ENCODE results near the gene SPATA1. TPM values are rescaled to one million over a fixed set of nuclear protein-coding genes. Genes with fewer than 3 reads are reported as not detected.

The SPATA1 gene, protein sequence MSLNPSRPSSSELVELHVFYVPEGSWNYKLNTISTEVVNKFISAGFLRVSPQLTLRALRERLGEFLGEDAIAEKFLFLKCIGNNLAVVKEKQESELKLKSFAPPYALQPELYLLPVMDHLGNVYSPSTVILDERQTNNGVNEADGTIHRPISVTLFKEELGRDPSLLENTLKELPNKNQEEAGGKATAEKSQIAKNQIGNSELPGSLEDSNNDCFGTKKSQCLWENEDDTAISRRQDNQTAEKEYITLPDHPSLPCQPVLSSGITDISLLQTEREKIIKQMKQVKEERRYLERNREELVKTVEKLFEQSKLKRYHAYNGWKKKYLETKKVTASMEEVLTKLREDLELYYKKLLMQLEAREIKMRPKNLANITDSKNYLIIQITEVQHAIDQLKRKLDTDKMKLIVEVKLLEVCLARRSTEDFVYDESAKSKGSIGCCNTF
- 1 to 10 TPM in 8 of 10 donors, under 1 TPM in 2; 0.78 to 2.9 (median 1.6) TPM for total RNA-seq
- polyA plus RNA-seq = 1 to 10 TPM in 1 of 2 donors, under 1 TPM in 1; 0.22 to 1.5 TPM
- long read RNA-seq, donor 1, partial matches to known transcripts = 0 of 5 reads
- long read RNA-seq, donor 1, other reads (novel, unspliced or antisense) = 5 of 5 reads
- long read RNA-seq, donor 2, partial matches to known transcripts = 0 of 6 reads
- long read RNA-seq, donor 2, other reads (novel, unspliced or antisense) = 6 of 6 reads
- long read RNA-seq, donor 3, partial matches to known transcripts = 0 of 6 reads
- long read RNA-seq, donor 3, other reads (novel, unspliced or antisense) = 6 of 6 reads

DNA sequence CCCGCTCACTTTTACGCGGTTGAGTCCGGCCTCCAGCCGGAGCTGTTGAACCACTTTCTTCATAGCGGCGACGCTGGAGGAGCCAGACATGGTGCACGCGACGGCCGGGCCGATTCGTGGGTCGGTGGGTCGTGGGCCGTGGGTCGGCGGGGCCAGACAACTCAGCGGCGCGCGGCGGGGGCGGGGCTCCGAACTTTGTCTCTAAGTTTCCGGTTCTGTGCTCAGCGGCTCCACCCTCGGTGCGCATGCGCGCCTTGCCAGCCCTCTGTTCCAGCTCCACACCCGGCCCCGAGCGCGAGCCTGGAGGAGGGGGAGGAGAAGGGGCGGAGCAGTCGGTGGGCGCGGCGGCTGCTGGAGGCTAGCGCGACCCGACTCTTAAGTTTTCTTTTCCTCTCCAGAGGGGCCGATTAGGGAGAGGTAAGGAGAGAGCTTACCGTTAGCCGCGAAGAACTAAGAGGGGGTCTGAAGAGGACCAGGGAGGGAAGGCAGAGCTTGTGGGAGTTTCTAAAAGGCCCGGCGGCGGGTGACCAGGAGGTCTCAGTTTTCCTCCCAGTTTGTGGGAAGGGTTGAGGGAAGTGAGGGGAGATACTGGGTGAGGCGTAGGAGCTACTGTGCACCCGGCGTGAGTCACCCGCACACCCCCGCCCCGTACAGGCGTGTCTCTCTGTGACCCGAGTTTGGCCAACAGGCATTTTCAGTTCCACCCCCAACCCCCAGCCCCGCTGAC is at the start of gene SPATA1, which contains the start of gene GNG5:
TSS of gene SPATA1 (plus strand) at position 385 of the 727 bp plus-strand sequence. CDS start 9,974 bp downstream, outside the sequence.
TSS of gene GNG5 (minus strand) at position 580 of the 727 bp plus-strand sequence. CDS start at position 90, 490 bp downstream.
- DNase-seq = peak; percentile 98 to 99
- Histone ChIP-seq H3K4me1 (peaks cover 0 to 48% (median 42%) of the 10 kb centered on the region in 9 donors), H3K36me3 (peaks cover 0 to 23% (median 0%) of the 10 kb centered on the region in 9 donors), H3K27me3 (no peaks in the 10 kb centered on the region), H3K4me3 (peak within 1 kb of the TSS; percentile 51 to 91 (median 74)), H3K27ac (peak within 1 kb of the TSS; percentile 93 to 99 (median 98)), H3K9me3 (peaks cover 0 to 28% (median 5%) of the 10 kb centered on the region in 11 donors)
- ATAC-seq = peak; percentile 96 to 98 (median 98)
- intact Hi-C loops (cut with DNase I) = loop anchor here in 7 of 10 donors (1.0 to 10.0 kb wide), 8 partner anchors 27 to 116 kb away; partner anchors contain the start of genes CTBS (in 5 of the 7) and RPF1 (in 1 of the 7)
- TF ChIP-seq, protein P1, sequence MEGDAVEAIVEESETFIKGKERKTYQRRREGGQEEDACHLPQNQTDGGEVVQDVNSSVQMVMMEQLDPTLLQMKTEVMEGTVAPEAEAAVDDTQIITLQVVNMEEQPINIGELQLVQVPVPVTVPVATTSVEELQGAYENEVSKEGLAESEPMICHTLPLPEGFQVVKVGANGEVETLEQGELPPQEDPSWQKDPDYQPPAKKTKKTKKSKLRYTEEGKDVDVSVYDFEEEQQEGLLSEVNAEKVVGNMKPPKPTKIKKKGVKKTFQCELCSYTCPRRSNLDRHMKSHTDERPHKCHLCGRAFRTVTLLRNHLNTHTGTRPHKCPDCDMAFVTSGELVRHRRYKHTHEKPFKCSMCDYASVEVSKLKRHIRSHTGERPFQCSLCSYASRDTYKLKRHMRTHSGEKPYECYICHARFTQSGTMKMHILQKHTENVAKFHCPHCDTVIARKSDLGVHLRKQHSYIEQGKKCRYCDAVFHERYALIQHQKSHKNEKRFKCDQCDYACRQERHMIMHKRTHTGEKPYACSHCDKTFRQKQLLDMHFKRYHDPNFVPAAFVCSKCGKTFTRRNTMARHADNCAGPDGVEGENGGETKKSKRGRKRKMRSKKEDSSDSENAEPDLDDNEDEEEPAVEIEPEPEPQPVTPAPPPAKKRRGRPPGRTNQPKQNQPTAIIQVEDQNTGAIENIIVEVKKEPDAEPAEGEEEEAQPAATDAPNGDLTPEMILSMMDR (IDR thresholded peaks at IDR 0.05) = no peak
- WGBS, 2 donors = 0 to 1% methylated on average over 60 of the region's 60 CpGs

DNA sequence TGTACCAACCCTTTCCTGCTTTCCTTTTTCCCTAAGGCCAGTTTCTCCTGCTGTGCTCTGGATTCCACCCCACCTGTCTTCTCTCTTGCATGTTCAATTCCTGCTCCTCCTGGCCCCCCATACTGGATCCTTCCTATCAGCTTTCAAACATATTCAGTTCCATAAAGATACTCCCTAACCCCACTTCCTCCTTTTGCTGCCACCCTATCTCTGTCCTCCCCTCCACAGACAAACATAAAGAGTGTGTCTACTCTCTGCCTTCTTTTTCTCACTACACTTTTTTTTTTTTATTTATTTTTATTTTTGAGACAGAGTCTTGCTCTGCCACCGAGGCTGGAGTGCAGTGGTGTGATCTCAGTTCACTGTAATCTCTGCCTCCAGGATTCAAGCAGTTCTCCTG is 44.1 kb upstream of the SPATA1 start:
- no peaks in the 10 kb centered on the region for H3K9me3 ChIP-seq
- H3K4me1 ChIP-seq = no peaks in the 10 kb centered on the region
- DNase-seq (no peak), ATAC-seq (no peak)
- TF ChIP-seq, protein P1 (IDR thresholded peaks at IDR 0.05) = no peak
- H3K27me3 ChIP-seq = peaks cover 0 to 55% (median 22%) of the 10 kb centered on the region in 7 donors
- H3K4me3 ChIP-seq = no peak overlapping the region
- WGBS, 2 donors = 68 to 69% methylated on average over 1 of the region's 1 CpG
- no peaks in the 10 kb centered on the region for H3K36me3 ChIP-seq
- H3K27ac ChIP-seq = no peak overlapping the region
- intact Hi-C loops (cut with DNase I) = no loop called here

DNA sequence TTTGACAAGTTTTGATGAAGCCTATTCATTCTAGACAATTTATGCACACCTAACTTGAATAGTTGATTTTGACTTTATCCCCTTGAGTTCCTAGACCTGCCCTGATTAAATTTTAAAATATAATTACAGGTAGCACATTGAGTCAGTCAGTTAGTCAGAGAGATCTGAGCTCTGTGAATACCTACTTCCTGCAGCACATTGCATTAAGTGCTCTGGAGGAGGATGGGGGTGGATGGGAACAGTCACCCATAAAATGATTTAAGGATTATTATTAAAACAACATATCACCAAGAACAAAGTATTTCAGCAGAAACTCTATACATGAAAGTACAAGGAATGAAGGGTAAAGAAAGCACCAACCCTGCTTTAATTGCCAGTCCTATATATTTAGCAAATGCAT is 38.9 kb upstream of the SPATA1 start:
- no peak for ATAC-seq
- Histone ChIP-seq H3K36me3 (no peaks in the 10 kb centered on the region), H3K4me3 (no peak overlapping the region), H3K27ac (no peak overlapping the region), H3K27me3 (peaks cover 0 to 75% (median 56%) of the 10 kb centered on the region in 7 donors), H3K9me3 (no peaks in the 10 kb centered on the region), H3K4me1 (no peaks in the 10 kb centered on the region)
- TF ChIP-seq, protein P1 (IDR thresholded peaks at IDR 0.05) = no peak
- intact Hi-C loops (cut with DNase I) = no loop called here
- no peak for DNase-seq
